Transverse colon (tissue), 4 donors: ENCODE data around the gene TCP11. TPM values are rescaled to one million over a fixed set of nuclear protein-coding genes. Genes with fewer than 3 reads are reported as not detected.

Experiments
- DNase-seq: peaks from one replicate; pipeline ENCODE4 v3.0.0-alpha.2; 2019
- H3K27ac ChIP-seq, 4 donors: fragments of 200-600 bp; sonication (generic); 2 replicates each; pipeline ENCODE4 v1.5.1; 2016 to 2018; ENCODE audit warnings: inconsistent platforms in 4 of 4
- H3K27me3 ChIP-seq: fragments of 200-600 bp; sonication (generic); 2 replicates; pipeline ENCODE4 v1.5.1; 2017; ENCODE audit warnings: inconsistent platforms
- H3K36me3 ChIP-seq, 4 donors: fragments of 200-600 bp; sonication (generic); 2 replicates each; pipeline ENCODE4 v1.5.1; 2017 to 2019; ENCODE audit warnings: inconsistent platforms in 4 of 4
- H3K4me1 ChIP-seq, 4 donors: fragments of 200-600 bp; sonication (generic); 2 replicates each; pipeline ENCODE4 v1.5.1; 2017 to 2020; ENCODE audit warnings: inconsistent platforms in 4 of 4
- H3K4me3 ChIP-seq, 4 donors: fragments of 200-600 bp; sonication (generic); 1 replicate in 1 of 4; 2 replicates in 3 of 4; pipeline versions ENCODE4 v1.5.1 to v1.6.1; 2017 to 2019; ENCODE audit warnings: inconsistent platforms in 4 of 4
- H3K9me3 ChIP-seq, 2 donors: fragments of 200-600 bp; sonication (generic); 2 replicates each; pipeline ENCODE4 v1.5.1; 2017 to 2019; ENCODE audit warnings: inconsistent platforms in 2 of 2
- EP300 ChIP-seq: sonication (generic); formaldehyde crosslinking; IDR thresholded peaks from one replicate; pipeline ENCODE4 v1.6.1; 2017; ENCODE audit warnings: antibody characterized with exemption, low read depth
- POLR2A ChIP-seq: fragments of 450-650 bp; IDR thresholded peaks from one replicate; pipeline ENCODE4 v1.6.1; 2016; ENCODE audit warnings: antibody characterized with exemption, mild to moderate bottlenecking, moderate library complexity
- POLR2AphosphoS5 ChIP-seq, 3 donors: sonication (generic); formaldehyde crosslinking; IDR thresholded peaks; one replicate each; pipeline ENCODE4 v1.6.1; 2016; ENCODE audit warnings: antibody characterized with exemption in 3 of 3
- WGBS, 2 donors: methylation state at CpG; one replicate each; pipeline ENCODE4 v1.1.5; 2018; ENCODE audit warnings: low coverage in 1 of 2; 5-methylcytosine and 5-hydroxymethylcytosine counted together
- in situ Hi-C, 4 donors: fragments of 200-750 bp; cut with MboI; loops; one replicate each; pipeline versions ENCODE4 v1.15.0 to v1.15.1; 2017; ENCODE audit warnings: low sequenced_read_pairs in 3 of 4, low pct_ligation_motif_present in 1 of 4, low pct_unique_long_range_greater_than_20kb in 1 of 4
- intact Hi-C: fragments of 100-400 bp; cut with DNase I; formaldehyde crosslinking; loops from one replicate; pipeline ENCODE4 v1.15.1; 2023; ENCODE audit warnings: low total_unique reads
- total RNA-seq, 4 donors: library from RNA; depleted of rRNA; stranded (reverse); fragments of >200 nt; gene quantifications; one replicate each; pipeline ENCODE4 v1.1.0, GENCODE V29; 2016
- TF ChIP-seq, protein P1 (sequence below), 5 experiments: fragments of 200-600 bp in 3 of 5; fragments of 450-650 bp in 2 of 5; sonication (generic) in 3 of 5; IDR thresholded peaks; 1 replicate in 2 of 5; 2 replicates in 3 of 5; pipeline ENCODE4 v1.5.1; 2016 to 2017; ENCODE audit warnings: antibody characterized with exemption in 5 of 5, inconsistent platforms in 3 of 5, mild to moderate bottlenecking in 2 of 5, moderate library complexity in 1 of 5

TCP11 gene
- total RNA-seq, 4 donors from 2014 or later = 0.96 TPM; not detected in 3

DNA sequence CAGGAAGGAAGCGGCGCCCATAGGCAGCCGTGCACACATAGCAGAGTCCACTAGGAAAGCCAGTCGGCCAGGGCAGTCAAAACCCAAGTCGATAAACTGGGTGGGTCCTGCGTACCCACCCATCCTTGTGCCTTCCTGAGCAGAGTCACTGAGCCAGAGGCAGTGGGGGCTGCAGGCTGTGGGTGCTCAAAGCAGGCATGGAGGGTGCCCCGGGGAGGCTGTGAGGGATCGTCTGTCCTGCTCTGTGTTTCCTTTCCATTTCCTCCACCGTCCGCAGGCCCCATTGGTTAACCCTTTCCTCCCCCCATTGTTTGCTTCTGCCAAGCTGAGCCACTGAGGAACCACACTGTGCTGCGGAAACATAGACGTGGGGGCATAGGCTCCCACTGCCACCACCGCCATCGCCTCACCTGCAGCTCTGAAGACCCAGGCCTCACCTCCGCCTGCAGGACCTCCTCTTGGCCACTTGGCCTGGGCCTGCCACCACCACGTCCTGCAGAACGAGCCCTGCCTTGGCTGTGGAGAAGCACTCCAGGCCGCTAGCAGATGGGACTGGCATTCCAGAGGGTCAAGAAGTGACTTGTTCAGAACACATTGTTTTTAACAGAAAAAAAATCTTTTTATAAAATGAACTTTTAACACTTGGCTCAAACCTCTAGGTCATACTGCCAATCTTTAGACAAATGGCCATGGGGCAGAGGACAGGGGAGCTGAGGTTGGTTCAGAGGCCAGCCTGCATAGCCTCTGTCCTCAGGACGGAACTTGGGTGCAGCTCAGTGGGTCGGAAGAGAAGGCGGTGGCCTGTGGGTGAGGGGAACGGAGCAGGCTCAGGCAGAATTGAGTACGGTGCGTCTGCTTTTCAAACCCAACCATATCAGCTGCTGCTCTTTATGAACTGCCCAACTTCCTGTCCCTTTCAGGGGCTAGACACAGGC lies 52.6 kb downstream of the TCP11 start:
- H3K4me1 ChIP-seq = peaks cover 0 to 32% (median 13%) of the 10 kb centered on the region in 4 donors
- TF ChIP-seq POLR2AphosphoS5 (IDR thresholded peaks at IDR 0.05) = no peak
- TF ChIP-seq, protein P1, sequence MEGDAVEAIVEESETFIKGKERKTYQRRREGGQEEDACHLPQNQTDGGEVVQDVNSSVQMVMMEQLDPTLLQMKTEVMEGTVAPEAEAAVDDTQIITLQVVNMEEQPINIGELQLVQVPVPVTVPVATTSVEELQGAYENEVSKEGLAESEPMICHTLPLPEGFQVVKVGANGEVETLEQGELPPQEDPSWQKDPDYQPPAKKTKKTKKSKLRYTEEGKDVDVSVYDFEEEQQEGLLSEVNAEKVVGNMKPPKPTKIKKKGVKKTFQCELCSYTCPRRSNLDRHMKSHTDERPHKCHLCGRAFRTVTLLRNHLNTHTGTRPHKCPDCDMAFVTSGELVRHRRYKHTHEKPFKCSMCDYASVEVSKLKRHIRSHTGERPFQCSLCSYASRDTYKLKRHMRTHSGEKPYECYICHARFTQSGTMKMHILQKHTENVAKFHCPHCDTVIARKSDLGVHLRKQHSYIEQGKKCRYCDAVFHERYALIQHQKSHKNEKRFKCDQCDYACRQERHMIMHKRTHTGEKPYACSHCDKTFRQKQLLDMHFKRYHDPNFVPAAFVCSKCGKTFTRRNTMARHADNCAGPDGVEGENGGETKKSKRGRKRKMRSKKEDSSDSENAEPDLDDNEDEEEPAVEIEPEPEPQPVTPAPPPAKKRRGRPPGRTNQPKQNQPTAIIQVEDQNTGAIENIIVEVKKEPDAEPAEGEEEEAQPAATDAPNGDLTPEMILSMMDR (IDR thresholded peaks at IDR 0.05) = no peak
- TF ChIP-seq EP300 = no peak
- TF ChIP-seq POLR2A = no peak
- peaks cover 0 to 31% (median 11%) of the 10 kb centered on the region in 4 donors for H3K36me3 ChIP-seq
- DNase-seq = no peak
- H3K4me3 ChIP-seq = no peak overlapping the region
- no peaks in the 10 kb centered on the region for H3K9me3 ChIP-seq
- peak overlapping the region; percentile 9 to 71 (median 60) for H3K27ac ChIP-seq
- 60 to 84% methylated on average over 1 to 24 of the region's 24 CpGs for WGBS, 2 donors
- intact Hi-C loops = loop anchor here (10.0 kb wide), 1 partner anchor 74 kb away; no protein-coding TSS in a partner anchor
- no peaks in the 10 kb centered on the region for H3K27me3 ChIP-seq
- in situ Hi-C loops = no loop called here

- H3K27ac ChIP-seq = peak overlapping the region in 1 of 4 donors; percentile 8
- H3K36me3 ChIP-seq = peaks cover 0 to 39% (median 11%) of the 10 kb centered on the region in 4 donors
- H3K9me3 ChIP-seq = no peaks in the 10 kb centered on the region
- in situ Hi-C loops (no loop called here), intact Hi-C loops (loop anchor here (10.0 kb wide), 1 partner anchor 73 kb away; no protein-coding TSS in a partner anchor)
- 94% methylated on average over 20 of the region's 22 CpGs; no CpG with 5 or more reads in 1 of the 2 donors for WGBS, 2 donors
- no peak overlapping the region for H3K4me3 ChIP-seq
- no peaks in the 10 kb centered on the region for H3K27me3 ChIP-seq
- no peak for TF ChIP-seq POLR2AphosphoS5 (IDR thresholded peaks at IDR 0.05)
- TF ChIP-seq, protein P1 (IDR thresholded peaks at IDR 0.05) = no peak
- TF ChIP-seq POLR2A = no peak
- peaks cover 0 to 27% (median 13%) of the 10 kb centered on the region in 4 donors for H3K4me1 ChIP-seq
- no peak for DNase-seq
Measured at GRCh38 chr6:35087361-35088280, 53.5 kb downstream of the TCP11 start.

DNA sequence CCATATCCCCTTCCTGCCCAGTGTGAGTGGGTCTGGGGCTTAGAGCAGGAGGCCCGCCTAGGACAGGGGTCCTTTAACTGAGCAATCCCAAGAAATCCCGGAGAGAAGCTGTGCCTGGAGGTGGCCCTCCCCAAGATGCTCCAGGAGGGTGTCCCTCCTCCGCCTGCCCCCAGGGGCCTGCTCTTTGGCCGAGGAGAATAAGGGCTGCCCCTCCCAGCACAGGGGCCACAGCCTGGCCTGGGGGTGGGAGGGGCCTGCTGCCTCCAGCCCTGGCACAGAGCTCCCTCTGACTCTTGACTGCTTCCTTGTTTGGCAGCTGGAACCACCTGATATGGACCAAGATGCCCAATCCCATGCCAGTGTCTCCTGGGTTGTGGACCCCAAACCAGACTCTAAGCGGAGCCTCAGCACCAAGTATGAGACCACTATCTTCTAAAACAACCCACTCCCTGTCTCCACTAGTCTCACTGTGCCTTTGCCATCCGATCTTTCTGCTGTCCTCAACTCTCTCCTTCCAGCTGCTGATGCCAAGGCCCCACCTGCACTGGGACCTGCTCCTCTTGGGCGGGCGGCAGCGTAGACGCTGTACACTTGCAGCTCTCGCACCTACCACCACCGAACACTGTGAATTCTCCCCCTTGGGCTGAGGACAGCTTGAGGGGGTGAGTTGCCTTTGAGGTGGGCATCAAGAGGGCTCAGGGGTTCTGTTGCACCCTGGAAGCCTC lies 54.3 kb downstream of the TCP11 start:
- TF ChIP-seq, protein P1 (IDR thresholded peaks at IDR 0.05) = no peak
- TF ChIP-seq POLR2A = no peak
- no peak for TF ChIP-seq POLR2AphosphoS5 (IDR thresholded peaks at IDR 0.05)
- no peak for TF ChIP-seq EP300
- WGBS, 2 donors = 93% methylated on average over 12 of the region's 12 CpGs; no CpG with 5 or more reads in 1 of the 2 donors
- no peaks in the 10 kb centered on the region for H3K27me3 ChIP-seq
- DNase-seq = no peak
- H3K4me1 ChIP-seq = peaks cover 0 to 19% (median 9%) of the 10 kb centered on the region in 4 donors
- intact Hi-C loops = loop anchor here (10.0 kb wide), 1 partner anchor 72 kb away; no protein-coding TSS in a partner anchor
- no peak overlapping the region for H3K4me3 ChIP-seq
- no peak overlapping the region for H3K27ac ChIP-seq
- in situ Hi-C loops = no loop called here
- peaks cover 0 to 40% (median 11%) of the 10 kb centered on the region in 4 donors for H3K36me3 ChIP-seq
- no peaks in the 10 kb centered on the region for H3K9me3 ChIP-seq
